Loucy (cell line): ENCODE results near the gene TET3.

Experiments used
- H2AFZ ChIP-seq: fragments of 200-600 bp; sonication (generic); 2 replicates; pipeline ENCODE4 v1.6.0; 2016; ENCODE audit warnings: antibody characterized with exemption, mild to moderate bottlenecking, low read length, moderate library complexity
- H3F3A ChIP-seq: fragments of 200-600 bp; 2 replicates; pipeline ENCODE4 v1.6.0; 2016; ENCODE audit warnings: antibody characterized with exemption, low read depth, mild to moderate bottlenecking
- H3K27me3 ChIP-seq: fragments of 200-600 bp; sonication (generic); 2 replicates; pipeline ENCODE4 v1.6.1; 2014; ENCODE audit warnings: low read length, mild to moderate bottlenecking; ENCODE audit not compliant: insufficient read depth, poor library complexity, severe bottlenecking
- H3K36me3 ChIP-seq: fragments of 200-600 bp; sonication (generic); 2 replicates; pipeline ENCODE4 v1.6.1; 2016; ENCODE audit warnings: low read length; ENCODE audit not compliant: insufficient read depth
- H3K4me1 ChIP-seq: fragments of 200-600 bp; sonication (generic); 2 replicates; pipeline ENCODE4 v1.5.1; 2014; ENCODE audit warnings: low read length, mild to moderate bottlenecking; ENCODE audit not compliant: insufficient read depth, poor library complexity, severe bottlenecking
- H3K4me2 ChIP-seq: fragments of 200-600 bp; sonication (generic); 2 replicates; pipeline ENCODE4 v1.6.0; 2014; ENCODE audit warnings: antibody characterized with exemption, low read length, low read depth, mild to moderate bottlenecking; ENCODE audit not compliant: poor library complexity, severe bottlenecking
- H3K4me3 ChIP-seq: fragments of 200-600 bp; sonication (generic); 2 replicates; pipeline ENCODE4 v1.5.1; 2014; ENCODE audit warnings: low read length, mild to moderate bottlenecking, mixed read lengths; ENCODE audit not compliant: poor library complexity, severe bottlenecking
- H3K79me2 ChIP-seq: fragments of 200-600 bp; sonication (generic); 2 replicates; pipeline ENCODE4 v1.6.1; 2014; ENCODE audit warnings: low read length; ENCODE audit not compliant: insufficient read depth
- H3K9ac ChIP-seq: fragments of 200-600 bp; sonication (generic); 2 replicates; pipeline ENCODE4 v1.6.0; 2014; ENCODE audit warnings: mild to moderate bottlenecking, low read depth, low read length, moderate library complexity; ENCODE audit not compliant: poor library complexity, severe bottlenecking
- H3K9me2 ChIP-seq: fragments of 200-600 bp; sonication (generic); replicated peaks from 2 replicates; pipeline ENCODE4 v1.6.1; 2016; ENCODE audit warnings: low read depth, low read length, mixed read lengths
- H3K9me3 ChIP-seq: fragments of 200-600 bp; sonication (generic); 2 replicates; pipeline ENCODE4 v1.6.1; 2014; ENCODE audit warnings: mild to moderate bottlenecking, antibody characterized with exemption, low read length, low read depth; ENCODE audit not compliant: insufficient read depth
- H4K20me1 ChIP-seq: fragments of 200-600 bp; sonication (generic); 2 replicates; pipeline ENCODE4 v1.6.0; 2014; ENCODE audit warnings: antibody characterized with exemption, low read length, mild to moderate bottlenecking; ENCODE audit not compliant: insufficient read depth, poor library complexity, severe bottlenecking
- EZH2phosphoT487 ChIP-seq: fragments of 200-600 bp; IDR thresholded peaks from 2 replicates; pipeline ENCODE4 v1.6.1; 2018; ENCODE audit warnings: antibody characterized with exemption, mild to moderate bottlenecking, moderate library complexity, borderline replicate concordance
- TF ChIP-seq, protein P1 (sequence below): fragments of 200-600 bp; sonication (generic); conservative IDR thresholded peaks from 2 replicates; pipeline ENCODE4 v1.5.1; 2014; ENCODE audit warnings: mild to moderate bottlenecking, antibody characterized with exemption, low read length

TET3 gene

DNA sequence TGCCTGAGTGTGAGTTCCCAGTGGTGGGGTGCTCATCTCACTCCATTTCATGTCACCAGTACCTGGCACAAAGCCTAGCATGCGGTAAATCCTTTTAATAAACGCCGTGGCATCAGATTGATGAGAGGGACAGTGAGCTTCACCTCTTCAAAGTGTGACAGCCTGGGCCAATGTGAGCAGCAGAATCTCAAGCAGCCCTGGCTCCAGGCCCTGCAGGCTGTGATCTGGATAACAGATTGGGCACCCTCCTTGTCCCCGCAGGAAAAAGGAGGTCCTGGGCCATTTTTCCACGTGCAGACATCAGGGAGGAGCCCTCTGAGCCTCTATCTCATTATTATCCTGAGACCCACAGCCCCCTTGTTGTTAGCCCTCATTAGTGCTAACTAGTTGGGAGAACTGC, 34.8 kb downstream of the TET3 start:
- TF ChIP-seq, protein P1, sequence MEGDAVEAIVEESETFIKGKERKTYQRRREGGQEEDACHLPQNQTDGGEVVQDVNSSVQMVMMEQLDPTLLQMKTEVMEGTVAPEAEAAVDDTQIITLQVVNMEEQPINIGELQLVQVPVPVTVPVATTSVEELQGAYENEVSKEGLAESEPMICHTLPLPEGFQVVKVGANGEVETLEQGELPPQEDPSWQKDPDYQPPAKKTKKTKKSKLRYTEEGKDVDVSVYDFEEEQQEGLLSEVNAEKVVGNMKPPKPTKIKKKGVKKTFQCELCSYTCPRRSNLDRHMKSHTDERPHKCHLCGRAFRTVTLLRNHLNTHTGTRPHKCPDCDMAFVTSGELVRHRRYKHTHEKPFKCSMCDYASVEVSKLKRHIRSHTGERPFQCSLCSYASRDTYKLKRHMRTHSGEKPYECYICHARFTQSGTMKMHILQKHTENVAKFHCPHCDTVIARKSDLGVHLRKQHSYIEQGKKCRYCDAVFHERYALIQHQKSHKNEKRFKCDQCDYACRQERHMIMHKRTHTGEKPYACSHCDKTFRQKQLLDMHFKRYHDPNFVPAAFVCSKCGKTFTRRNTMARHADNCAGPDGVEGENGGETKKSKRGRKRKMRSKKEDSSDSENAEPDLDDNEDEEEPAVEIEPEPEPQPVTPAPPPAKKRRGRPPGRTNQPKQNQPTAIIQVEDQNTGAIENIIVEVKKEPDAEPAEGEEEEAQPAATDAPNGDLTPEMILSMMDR: no peak
- no peak for TF ChIP-seq EZH2phosphoT487
- peaks cover 98% of the 10 kb centered on the region for H3K79me2 ChIP-seq
- peaks cover 71% of the 10 kb centered on the region for H4K20me1 ChIP-seq

DNA sequence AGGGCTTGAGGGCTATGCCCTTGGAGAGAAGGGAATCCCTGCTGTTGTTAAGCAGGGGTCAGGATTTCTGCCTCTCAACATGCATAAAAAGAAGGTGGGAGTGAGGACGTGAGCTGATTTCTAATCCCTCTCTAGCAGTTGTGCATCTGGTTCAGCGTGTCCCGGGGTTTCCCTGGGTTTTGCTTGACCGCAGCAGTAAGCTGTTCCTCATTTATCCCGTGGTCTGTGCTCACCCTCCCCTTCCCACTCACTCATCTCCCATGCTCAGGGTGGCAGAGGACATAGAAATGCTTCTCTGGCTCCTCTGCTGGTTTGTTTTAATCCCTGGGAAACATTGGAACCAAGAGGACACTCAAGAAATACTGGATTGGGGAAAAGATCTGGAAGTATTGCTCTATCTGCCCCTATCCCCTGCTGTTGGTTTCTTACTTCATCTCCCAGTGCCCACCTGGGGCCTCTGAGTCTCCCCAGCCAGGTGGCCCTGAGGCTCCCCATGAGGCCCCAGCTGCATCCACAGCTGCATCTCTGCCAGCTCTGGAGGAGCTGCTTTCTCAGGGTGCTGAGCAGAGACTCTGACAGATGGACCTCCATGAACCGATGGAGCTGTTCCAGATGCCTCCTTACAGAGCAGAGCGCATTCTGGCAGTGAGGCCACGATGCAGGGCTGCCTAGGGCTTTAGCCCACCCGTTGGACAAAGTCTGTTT, 36.1 kb downstream of the TET3 start:
- no peak overlapping the region for H3K9ac ChIP-seq
- peaks cover 66% of the 10 kb centered on the region for H4K20me1 ChIP-seq
- H3K79me2 ChIP-seq: peaks cover 98% of the 10 kb centered on the region
- H3K4me1 ChIP-seq: peaks cover 41% of the 10 kb centered on the region
- peaks cover 8% of the 10 kb centered on the region; the same call in 1 of the 2 replicates for H3K36me3 ChIP-seq
- peaks cover 5% of the 10 kb centered on the region; the same call in 1 of the 2 replicates for H3F3A ChIP-seq
- H3K9me3 ChIP-seq: no peaks in the 10 kb centered on the region
- H3K4me2 ChIP-seq: peak overlapping the region; percentile 53
- no peaks in the 10 kb centered on the region for H3K27me3 ChIP-seq
- TF ChIP-seq, protein P1: no peak
- no peak for TF ChIP-seq EZH2phosphoT487
- no peak overlapping the region for H2AFZ ChIP-seq
- H3K9me2 ChIP-seq: no peaks in the 10 kb centered on the region
- H3K4me3 ChIP-seq: no peak overlapping the region

More for the DNA sequence above, 34.8 kb downstream of the TET3 start:
- H3K9me3 ChIP-seq: no peaks in the 10 kb centered on the region
- no peak overlapping the region for H3K4me2 ChIP-seq
- peaks cover 5% of the 10 kb centered on the region; the same call in 1 of the 2 replicates for H3F3A ChIP-seq
- no peak overlapping the region for H3K9ac ChIP-seq
- peaks cover 8% of the 10 kb centered on the region; the same call in 1 of the 2 replicates for H3K36me3 ChIP-seq
- no peaks in the 10 kb centered on the region for H3K27me3 ChIP-seq
- H2AFZ ChIP-seq: no peak overlapping the region
- no peaks in the 10 kb centered on the region for H3K9me2 ChIP-seq
- peaks cover 32% of the 10 kb centered on the region for H3K4me1 ChIP-seq
- H3K4me3 ChIP-seq: no peak overlapping the region

DNA sequence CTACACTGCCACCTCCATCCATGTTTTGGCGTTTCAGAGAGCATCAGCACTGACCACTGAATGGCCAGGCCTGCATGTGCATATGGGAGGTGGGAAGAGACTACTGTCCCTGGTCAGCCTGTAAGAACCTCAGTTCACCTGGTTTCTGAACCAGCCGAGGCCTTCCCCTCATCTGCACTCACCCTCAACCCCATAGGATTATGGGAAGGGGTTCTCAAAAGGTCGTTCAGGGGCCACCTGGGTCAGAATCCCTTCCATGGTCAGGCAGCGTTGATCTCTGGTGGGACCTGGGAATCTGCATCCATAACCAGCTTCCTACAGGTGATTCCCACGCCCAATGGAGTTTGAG, 36.7 kb downstream of the TET3 start:
- Histone ChIP-seq H2AFZ (no peak overlapping the region), H4K20me1 (peaks cover 66% of the 10 kb centered on the region), H3K9ac (no peak overlapping the region), H3K4me1 (peaks cover 46% of the 10 kb centered on the region), H3K36me3 (peaks cover 8% of the 10 kb centered on the region; the same call in 1 of the 2 replicates), H3K79me2 (peaks cover 98% of the 10 kb centered on the region), H3K9me3 (no peaks in the 10 kb centered on the region), H3F3A (peaks cover 5% of the 10 kb centered on the region; the same call in 1 of the 2 replicates), H3K4me3 (no peak overlapping the region), H3K27me3 (no peaks in the 10 kb centered on the region), H3K9me2 (no peaks in the 10 kb centered on the region), H3K4me2 (peak overlapping the region; percentile 53)
- TF ChIP-seq, protein P1: no peak
- no peak for TF ChIP-seq EZH2phosphoT487
